ENCODE data around the gene LCNL1.

- TF ChIP-seq ATF3 (IDR thresholded peaks at IDR 0.05) = no peak
- TF ChIP-seq RAD21 (IDR thresholded peaks at IDR 0.05) = no peak
- no peak for TF ChIP-seq CTCF (IDR thresholded peaks at IDR 0.05; ENCODE audit: low read depth, low read length, missing input control)
- TF ChIP-seq REST (IDR thresholded peaks at IDR 0.05) = no peak
- TF ChIP-seq EGR1 (IDR thresholded peaks at IDR 0.05; ENCODE audit: low read depth in 2 of 2) = no peak
- TF ChIP-seq TAF1 (conservative IDR thresholded peaks at IDR 0.05) = no peak
- TF ChIP-seq JUND (IDR thresholded peaks at IDR 0.05) = no peak
- TF ChIP-seq MAX (IDR thresholded peaks at IDR 0.05) = no peak
Measured at GRCh38 chr9:137015976-137016375, 33.2 kb downstream of the LCNL1 start.
